Measurements from ENCODE around the gene PTGES2. TPM values are rescaled to one million over a fixed set of nuclear protein-coding genes. Genes with fewer than 3 reads are reported as not detected.

PTGES2 gene
- total and polyA plus RNA-seq, 4 donors: 22.8 to 41.1 (median 31.5) TPM

DNA sequence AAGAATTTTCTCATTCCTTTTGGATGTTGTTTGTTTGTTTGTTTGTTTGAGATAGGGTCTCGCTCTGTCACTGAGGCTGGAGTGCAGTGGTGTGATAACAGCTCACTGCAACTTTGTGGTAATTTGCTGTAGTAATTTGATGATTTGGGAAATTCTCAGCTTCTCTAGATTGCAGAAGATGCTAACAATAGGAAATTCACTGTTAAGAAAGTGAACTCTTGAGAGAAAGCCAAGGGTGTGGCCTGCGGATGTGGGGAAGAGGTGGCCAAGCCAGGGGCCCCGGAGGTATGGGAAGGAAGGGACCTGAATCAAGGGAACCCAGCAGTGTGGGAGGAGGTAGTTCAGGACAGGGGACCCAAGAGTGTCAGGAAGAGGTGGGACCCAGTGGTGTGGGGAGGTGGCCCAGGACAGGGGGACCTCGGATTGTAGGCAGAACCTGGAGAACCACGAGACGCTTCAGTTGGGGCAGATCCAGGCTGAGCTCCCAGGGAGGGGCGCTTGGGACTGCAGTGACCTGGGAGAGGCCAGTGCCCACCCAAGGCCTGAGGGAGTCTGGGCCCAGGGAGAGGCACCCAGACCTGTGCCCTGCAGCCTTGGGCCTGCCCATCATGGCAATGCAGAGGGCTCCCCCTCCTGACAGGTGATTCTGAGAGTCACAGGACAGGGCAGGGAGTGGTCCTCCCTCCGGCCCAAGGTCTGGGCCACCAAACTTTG, 16.2 kb upstream of the PTGES2 start:
- Histone ChIP-seq H3K9ac (ENCODE audit: low read depth in 1 of 2, low read length in 2 of 2) (no peak overlapping the region), H3K4me1 (ENCODE audit: control insufficient read depth in 4 of 4, insufficient read depth in 4 of 4, low read length in 3 of 4) (peaks cover under 1 to 4% (median 2%) of the 10 kb centered on the region in 4 donors), H3K9me3 (ENCODE audit: control insufficient read depth in 4 of 4, low read length in 3 of 4) (no peaks in the 10 kb centered on the region), H3K4me3 (ENCODE audit: low read depth in 1 of 3, low read length in 3 of 3) (no peak overlapping the region), H3K27me3 (ENCODE audit: control insufficient read depth in 4 of 4, insufficient read depth in 4 of 4, low read length in 3 of 4) (no peaks in the 10 kb centered on the region), H3K36me3 (ENCODE audit: control insufficient read depth in 4 of 4, insufficient read depth in 3 of 4, low read depth in 1 of 4, low read length in 3 of 4) (no peaks in the 10 kb centered on the region), H3K27ac (ENCODE audit: low read depth in 1 of 2, low read length in 2 of 2) (no peak overlapping the region)
- TF ChIP-seq, protein P1, sequence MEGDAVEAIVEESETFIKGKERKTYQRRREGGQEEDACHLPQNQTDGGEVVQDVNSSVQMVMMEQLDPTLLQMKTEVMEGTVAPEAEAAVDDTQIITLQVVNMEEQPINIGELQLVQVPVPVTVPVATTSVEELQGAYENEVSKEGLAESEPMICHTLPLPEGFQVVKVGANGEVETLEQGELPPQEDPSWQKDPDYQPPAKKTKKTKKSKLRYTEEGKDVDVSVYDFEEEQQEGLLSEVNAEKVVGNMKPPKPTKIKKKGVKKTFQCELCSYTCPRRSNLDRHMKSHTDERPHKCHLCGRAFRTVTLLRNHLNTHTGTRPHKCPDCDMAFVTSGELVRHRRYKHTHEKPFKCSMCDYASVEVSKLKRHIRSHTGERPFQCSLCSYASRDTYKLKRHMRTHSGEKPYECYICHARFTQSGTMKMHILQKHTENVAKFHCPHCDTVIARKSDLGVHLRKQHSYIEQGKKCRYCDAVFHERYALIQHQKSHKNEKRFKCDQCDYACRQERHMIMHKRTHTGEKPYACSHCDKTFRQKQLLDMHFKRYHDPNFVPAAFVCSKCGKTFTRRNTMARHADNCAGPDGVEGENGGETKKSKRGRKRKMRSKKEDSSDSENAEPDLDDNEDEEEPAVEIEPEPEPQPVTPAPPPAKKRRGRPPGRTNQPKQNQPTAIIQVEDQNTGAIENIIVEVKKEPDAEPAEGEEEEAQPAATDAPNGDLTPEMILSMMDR (IDR thresholded peaks at IDR 0.05; ENCODE audit: low read depth, low read length, missing input control): no peak
- TF ChIP-seq JUND (IDR thresholded peaks at IDR 0.05) (no peak), RXRA (IDR thresholded peaks at IDR 0.05) (no peak), FOXA2 (IDR thresholded peaks at IDR 0.05) (no peak), HNF4G (IDR thresholded peaks at IDR 0.05) (no peak), TAF1 (conservative IDR thresholded peaks at IDR 0.05) (no peak), RAD21 (IDR thresholded peaks at IDR 0.05) (no peak), SP1 (IDR thresholded peaks at IDR 0.05) (no peak), NR2F2 (IDR thresholded peaks at IDR 0.05) (no peak), YY1 (IDR thresholded peaks at IDR 0.05) (no peak), EGR1 (IDR thresholded peaks at IDR 0.05; ENCODE audit: low read depth in 2 of 2) (no peak), GABPA (IDR thresholded peaks at IDR 0.05 in 1 of 2, conservative IDR thresholded peaks at IDR 0.05 in 1 of 2) (no peak), FOXA1 (IDR thresholded peaks at IDR 0.05) (no peak), HNF4A (conservative IDR thresholded peaks at IDR 0.05) (no peak)
- TF ChIP-seq, protein P2, sequence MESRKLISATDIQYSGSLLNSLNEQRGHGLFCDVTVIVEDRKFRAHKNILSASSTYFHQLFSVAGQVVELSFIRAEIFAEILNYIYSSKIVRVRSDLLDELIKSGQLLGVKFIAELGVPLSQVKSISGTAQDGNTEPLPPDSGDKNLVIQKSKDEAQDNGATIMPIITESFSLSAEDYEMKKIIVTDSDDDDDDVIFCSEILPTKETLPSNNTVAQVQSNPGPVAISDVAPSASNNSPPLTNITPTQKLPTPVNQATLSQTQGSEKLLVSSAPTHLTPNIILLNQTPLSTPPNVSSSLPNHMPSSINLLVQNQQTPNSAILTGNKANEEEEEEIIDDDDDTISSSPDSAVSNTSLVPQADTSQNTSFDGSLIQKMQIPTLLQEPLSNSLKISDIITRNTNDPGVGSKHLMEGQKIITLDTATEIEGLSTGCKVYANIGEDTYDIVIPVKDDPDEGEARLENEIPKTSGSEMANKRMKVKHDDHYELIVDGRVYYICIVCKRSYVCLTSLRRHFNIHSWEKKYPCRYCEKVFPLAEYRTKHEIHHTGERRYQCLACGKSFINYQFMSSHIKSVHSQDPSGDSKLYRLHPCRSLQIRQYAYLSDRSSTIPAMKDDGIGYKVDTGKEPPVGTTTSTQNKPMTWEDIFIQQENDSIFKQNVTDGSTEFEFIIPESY (IDR thresholded peaks at IDR 0.05): no peak
- TF ChIP-seq, protein P3, sequence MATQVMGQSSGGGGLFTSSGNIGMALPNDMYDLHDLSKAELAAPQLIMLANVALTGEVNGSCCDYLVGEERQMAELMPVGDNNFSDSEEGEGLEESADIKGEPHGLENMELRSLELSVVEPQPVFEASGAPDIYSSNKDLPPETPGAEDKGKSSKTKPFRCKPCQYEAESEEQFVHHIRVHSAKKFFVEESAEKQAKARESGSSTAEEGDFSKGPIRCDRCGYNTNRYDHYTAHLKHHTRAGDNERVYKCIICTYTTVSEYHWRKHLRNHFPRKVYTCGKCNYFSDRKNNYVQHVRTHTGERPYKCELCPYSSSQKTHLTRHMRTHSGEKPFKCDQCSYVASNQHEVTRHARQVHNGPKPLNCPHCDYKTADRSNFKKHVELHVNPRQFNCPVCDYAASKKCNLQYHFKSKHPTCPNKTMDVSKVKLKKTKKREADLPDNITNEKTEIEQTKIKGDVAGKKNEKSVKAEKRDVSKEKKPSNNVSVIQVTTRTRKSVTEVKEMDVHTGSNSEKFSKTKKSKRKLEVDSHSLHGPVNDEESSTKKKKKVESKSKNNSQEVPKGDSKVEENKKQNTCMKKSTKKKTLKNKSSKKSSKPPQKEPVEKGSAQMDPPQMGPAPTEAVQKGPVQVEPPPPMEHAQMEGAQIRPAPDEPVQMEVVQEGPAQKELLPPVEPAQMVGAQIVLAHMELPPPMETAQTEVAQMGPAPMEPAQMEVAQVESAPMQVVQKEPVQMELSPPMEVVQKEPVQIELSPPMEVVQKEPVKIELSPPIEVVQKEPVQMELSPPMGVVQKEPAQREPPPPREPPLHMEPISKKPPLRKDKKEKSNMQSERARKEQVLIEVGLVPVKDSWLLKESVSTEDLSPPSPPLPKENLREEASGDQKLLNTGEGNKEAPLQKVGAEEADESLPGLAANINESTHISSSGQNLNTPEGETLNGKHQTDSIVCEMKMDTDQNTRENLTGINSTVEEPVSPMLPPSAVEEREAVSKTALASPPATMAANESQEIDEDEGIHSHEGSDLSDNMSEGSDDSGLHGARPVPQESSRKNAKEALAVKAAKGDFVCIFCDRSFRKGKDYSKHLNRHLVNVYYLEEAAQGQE (IDR thresholded peaks at IDR 0.05): no peak
- TF ChIP-seq, protein P4, sequence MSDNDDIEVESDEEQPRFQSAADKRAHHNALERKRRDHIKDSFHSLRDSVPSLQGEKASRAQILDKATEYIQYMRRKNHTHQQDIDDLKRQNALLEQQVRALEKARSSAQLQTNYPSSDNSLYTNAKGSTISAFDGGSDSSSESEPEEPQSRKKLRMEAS (IDR thresholded peaks at IDR 0.05): no peak
- TF ChIP-seq, protein P5, sequence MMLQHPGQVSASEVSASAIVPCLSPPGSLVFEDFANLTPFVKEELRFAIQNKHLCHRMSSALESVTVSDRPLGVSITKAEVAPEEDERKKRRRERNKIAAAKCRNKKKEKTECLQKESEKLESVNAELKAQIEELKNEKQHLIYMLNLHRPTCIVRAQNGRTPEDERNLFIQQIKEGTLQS (IDR thresholded peaks at IDR 0.05): no peak
- WGBS: 86% methylated on average over 8 of the region's 8 CpGs
- no peak for DNase-seq (ENCODE audit: low spot score)
